Measurements from ENCODE around the gene NPTX1. TPM values are rescaled to one million over a fixed set of nuclear protein-coding genes. Genes with fewer than 3 reads are reported as not detected.

Gene NPTX1
- total RNA-seq, 1 donor from 2014 or later = not detected

DNA sequence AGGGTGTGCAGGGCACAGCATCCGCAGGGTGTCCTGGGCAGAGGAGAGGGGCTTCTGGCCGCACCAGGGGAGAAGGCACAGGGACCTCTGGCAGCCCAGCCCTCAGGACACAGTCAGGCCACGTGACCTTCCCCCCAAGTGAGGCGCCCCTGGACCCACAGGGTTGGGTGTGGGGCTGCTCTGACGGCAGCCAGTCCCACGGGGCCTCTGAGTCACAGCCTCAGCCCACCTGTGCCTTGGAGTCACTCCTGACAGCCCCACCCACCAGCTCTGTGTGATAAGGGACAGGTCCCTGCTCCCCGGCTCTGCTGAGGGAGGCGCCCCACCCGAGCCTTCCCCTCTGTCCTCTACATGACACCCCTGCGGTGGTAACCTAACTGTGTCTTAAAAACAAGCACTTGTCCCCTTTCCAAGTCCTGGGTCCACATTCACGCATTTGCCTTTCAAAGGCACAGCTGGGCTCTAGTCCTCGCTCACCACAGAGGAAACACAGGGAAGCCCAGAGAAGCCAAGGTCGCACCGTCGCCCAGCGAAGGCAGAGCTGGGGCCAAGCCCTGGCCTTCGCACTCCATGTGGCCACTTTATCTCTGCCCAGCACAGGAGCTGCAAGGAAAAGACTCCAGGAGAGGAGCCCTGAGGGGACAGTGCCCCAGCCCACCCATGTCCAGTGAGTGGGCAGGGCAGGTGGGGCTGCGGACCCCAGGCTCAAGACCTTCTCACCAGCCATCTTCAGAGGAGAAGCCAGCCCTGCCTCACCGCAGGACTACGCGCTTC is 5.1 kb upstream of the NPTX1 start:
- Mint-ChIP-seq H3K27me3 (peaks cover 58% of the 10 kb centered on the region), H3K36me3 (ENCODE audit: insufficient read depth) (no peaks in the 10 kb centered on the region), H3K9me3 (ENCODE audit: low read depth) (no peaks in the 10 kb centered on the region), H3K27ac (no peak overlapping the region), H3K4me3 (ENCODE audit: low read depth) (no peak overlapping the region), H3K4me1 (ENCODE audit: low read depth) (no peaks in the 10 kb centered on the region)
- no peak for DNase-seq (ENCODE audit: low spot score, unreplicated experiment)
- TF ChIP-seq, protein P1, sequence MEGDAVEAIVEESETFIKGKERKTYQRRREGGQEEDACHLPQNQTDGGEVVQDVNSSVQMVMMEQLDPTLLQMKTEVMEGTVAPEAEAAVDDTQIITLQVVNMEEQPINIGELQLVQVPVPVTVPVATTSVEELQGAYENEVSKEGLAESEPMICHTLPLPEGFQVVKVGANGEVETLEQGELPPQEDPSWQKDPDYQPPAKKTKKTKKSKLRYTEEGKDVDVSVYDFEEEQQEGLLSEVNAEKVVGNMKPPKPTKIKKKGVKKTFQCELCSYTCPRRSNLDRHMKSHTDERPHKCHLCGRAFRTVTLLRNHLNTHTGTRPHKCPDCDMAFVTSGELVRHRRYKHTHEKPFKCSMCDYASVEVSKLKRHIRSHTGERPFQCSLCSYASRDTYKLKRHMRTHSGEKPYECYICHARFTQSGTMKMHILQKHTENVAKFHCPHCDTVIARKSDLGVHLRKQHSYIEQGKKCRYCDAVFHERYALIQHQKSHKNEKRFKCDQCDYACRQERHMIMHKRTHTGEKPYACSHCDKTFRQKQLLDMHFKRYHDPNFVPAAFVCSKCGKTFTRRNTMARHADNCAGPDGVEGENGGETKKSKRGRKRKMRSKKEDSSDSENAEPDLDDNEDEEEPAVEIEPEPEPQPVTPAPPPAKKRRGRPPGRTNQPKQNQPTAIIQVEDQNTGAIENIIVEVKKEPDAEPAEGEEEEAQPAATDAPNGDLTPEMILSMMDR (IDR thresholded peaks at IDR 0.05; ENCODE audit: unreplicated experiment) = no peak

DNA sequence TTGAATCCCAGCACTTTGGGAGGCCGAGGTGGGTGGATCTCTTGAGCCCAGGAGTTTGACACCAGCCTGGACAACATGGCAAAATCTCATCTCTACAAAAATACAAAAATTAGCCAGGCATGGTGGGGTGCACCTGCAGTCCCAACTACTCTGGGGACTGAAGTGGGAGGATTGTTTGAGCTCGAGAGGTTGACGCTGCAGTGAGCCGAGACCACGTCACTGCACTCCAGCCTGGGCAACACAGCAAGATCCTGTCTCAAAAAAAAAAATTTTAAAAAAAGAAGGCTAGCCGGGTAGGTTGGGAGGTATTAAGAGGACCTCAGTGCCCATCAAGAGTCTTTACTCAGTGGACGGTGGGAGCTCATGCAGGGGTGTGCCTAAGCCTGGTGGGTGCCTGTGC is 3.8 kb upstream of the NPTX1 start:
- Mint-ChIP-seq H3K36me3 (ENCODE audit: insufficient read depth) (no peaks in the 10 kb centered on the region), H3K27ac (no peak overlapping the region), H3K27me3 (peaks cover 56% of the 10 kb centered on the region), H3K4me3 (ENCODE audit: low read depth) (no peak overlapping the region), H3K4me1 (ENCODE audit: low read depth) (no peaks in the 10 kb centered on the region), H3K9me3 (ENCODE audit: low read depth) (no peaks in the 10 kb centered on the region)
- DNase-seq (ENCODE audit: low spot score, unreplicated experiment) = no peak
- TF ChIP-seq, protein P1 (IDR thresholded peaks at IDR 0.05; ENCODE audit: unreplicated experiment) = no peak

DNA sequence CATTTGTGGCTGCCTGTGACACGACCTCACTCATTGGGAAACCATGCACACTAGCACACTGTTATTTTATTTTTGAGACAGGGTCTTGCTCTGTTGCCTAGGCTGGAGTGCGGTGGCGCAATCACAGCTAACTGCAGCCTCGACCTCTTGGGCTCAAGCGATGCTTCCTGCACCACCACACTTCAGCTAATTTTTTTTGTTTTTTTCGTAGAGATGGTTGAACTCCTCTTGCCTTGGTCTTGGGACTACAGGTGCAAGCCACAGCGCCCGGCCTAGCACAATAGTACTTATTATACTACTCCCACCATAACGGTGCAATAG is 2.8 kb upstream of the NPTX1 start:
- peaks cover 6% of the 10 kb centered on the region for H3K4me1 Mint-ChIP-seq (ENCODE audit: low read depth)
- TF ChIP-seq, protein P1 (IDR thresholded peaks at IDR 0.05; ENCODE audit: unreplicated experiment) = no peak
- H3K9me3 Mint-ChIP-seq (ENCODE audit: low read depth) = no peaks in the 10 kb centered on the region
- H3K27ac Mint-ChIP-seq = no peak overlapping the region
- peaks cover 66% of the 10 kb centered on the region for H3K27me3 Mint-ChIP-seq
- DNase-seq (ENCODE audit: low spot score, unreplicated experiment) = no peak
- H3K4me3 Mint-ChIP-seq (ENCODE audit: low read depth) = no peak overlapping the region
- H3K36me3 Mint-ChIP-seq (ENCODE audit: insufficient read depth) = no peaks in the 10 kb centered on the region

DNA sequence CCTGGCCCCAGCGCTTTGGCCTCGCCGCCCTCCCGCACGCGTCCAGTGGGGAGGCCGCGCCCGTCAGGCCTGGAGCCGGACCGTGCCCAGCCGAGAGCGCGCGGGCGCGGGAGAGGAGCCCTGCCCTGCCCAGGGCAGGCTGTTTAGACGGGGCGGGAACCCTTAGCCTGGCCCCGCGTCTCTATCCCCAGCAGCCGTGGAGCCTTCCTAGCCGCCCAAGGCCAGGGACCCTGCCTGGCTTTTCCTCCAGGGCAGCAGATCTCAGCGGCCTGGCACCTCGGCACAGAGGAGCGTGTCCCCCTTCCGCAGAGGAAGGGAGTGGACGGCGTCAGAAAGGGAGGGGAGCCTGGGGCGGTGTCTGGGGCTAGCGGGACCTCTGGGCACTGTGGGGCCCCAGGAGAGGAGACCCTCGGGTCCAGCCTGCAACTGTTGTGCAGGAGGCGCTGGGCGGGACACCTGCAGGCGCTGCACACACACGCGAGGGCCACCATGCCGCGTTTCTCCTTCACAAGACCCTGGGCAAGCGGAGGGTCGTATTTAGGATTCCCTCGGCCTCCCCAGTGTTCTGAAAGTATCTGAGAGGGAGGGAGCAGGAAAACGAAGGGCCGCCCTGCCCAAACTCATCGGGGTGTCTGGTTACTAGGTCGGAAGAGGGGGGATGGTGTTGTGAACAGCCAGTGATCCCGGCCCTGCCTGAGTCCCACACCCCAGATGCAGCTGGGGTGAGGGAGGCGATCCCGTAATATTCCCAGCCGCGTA is 2.3 kb upstream of the NPTX1 start:
- Mint-ChIP-seq H3K27me3 (peaks cover 69% of the 10 kb centered on the region), H3K27ac (no peak overlapping the region), H3K4me3 (ENCODE audit: low read depth) (no peak overlapping the region), H3K36me3 (ENCODE audit: insufficient read depth) (no peaks in the 10 kb centered on the region), H3K4me1 (ENCODE audit: low read depth) (peaks cover 6% of the 10 kb centered on the region), H3K9me3 (ENCODE audit: low read depth) (no peaks in the 10 kb centered on the region)
- TF ChIP-seq, protein P1 (IDR thresholded peaks at IDR 0.05; ENCODE audit: unreplicated experiment) = no peak
- no peak for DNase-seq (ENCODE audit: low spot score, unreplicated experiment)

DNA sequence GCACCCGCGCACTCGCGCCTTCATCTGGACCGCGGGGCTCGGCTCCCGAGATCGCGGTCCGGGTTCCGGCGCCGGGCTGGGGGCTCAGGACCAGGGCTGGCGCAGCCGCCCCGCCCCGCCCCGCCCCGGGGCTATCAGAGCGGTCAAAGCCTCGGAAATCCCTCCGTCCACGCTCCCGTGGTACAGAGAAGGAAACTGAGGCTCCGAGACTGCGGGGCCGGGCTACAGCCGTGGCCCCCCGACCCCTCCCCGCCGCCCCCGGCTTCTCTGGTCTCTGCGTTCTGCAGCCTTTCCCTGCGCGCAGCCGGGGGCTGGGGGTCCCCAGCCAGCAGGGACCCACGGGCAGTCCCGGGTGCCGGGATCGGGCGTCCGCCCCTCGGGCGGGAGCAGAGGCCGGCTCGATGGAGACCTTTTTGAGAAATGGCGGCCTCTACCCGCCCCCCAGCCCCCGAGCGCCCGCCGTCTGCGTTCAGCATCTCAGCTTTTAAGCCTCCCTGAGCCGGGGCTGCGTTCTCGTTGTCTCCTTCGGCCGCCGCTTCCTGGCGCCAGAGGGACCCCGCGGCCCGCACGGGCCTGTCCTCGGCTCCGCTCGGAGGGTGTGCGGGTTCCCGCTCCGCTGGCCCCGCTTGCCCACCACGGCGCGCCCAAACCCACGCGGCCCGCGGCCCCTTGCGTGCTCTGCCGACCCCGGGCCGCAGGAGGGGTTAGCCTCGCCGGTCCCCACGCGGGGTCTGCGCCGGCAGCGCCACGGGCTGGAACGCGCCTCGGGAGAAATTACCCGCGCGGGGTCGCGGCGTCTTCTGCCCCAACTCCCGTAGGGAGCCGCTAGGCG is 1.5 kb upstream of the NPTX1 start:
- H3K9me3 Mint-ChIP-seq (ENCODE audit: low read depth) = no peaks in the 10 kb centered on the region
- peaks cover 6% of the 10 kb centered on the region for H3K4me1 Mint-ChIP-seq (ENCODE audit: low read depth)

More for the DNA sequence above, 1.5 kb upstream of the NPTX1 start:
- Mint-ChIP-seq H3K4me3 (ENCODE audit: low read depth) (no peak overlapping the region), H3K36me3 (ENCODE audit: insufficient read depth) (no peaks in the 10 kb centered on the region), H3K27me3 (peaks cover 69% of the 10 kb centered on the region), H3K27ac (no peak overlapping the region)
- TF ChIP-seq, protein P1 (IDR thresholded peaks at IDR 0.05; ENCODE audit: unreplicated experiment) = peak; percentile 49
- DNase-seq (ENCODE audit: low spot score, unreplicated experiment) = peak; percentile 42

Data from progenitor cell of endocrine pancreas (in vitro differentiated cells).